22Rv1 (cell line): ENCODE measurements around the gene KIF18B.

Experiments
- ZFX ChIP-seq: fragments of 450-650 bp; IDR thresholded peaks from 2 replicates; pipeline ENCODE4 v1.6.1; 2017; ENCODE audit warnings: antibody characterized with exemption, borderline replicate concordance
- TF ChIP-seq, protein P1 (sequence below): fragments of 450-650 bp; IDR thresholded peaks from 2 replicates; pipeline ENCODE4 v1.5.1; 2017; ENCODE audit warnings: mild to moderate bottlenecking

DNA sequence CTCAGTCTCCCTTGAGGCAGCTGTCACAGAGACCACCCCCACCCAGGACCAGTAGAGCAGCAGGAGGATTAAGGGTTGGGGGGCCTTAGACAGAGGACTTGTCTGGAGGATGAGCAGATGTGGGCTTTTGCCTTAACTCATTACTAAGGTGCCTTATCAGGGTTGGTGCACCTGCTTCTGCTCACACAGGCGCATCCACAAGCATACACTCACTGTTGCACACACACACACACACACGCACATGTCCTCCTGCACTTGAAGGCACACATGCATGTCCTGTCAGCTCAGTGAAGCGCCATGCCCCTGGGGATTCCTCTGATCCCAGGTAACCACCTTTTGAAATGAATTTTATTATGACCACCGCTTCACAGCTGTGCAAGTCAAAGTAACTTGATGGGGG is 33.4 kb downstream of the KIF18B start:
- TF ChIP-seq, protein P1, sequence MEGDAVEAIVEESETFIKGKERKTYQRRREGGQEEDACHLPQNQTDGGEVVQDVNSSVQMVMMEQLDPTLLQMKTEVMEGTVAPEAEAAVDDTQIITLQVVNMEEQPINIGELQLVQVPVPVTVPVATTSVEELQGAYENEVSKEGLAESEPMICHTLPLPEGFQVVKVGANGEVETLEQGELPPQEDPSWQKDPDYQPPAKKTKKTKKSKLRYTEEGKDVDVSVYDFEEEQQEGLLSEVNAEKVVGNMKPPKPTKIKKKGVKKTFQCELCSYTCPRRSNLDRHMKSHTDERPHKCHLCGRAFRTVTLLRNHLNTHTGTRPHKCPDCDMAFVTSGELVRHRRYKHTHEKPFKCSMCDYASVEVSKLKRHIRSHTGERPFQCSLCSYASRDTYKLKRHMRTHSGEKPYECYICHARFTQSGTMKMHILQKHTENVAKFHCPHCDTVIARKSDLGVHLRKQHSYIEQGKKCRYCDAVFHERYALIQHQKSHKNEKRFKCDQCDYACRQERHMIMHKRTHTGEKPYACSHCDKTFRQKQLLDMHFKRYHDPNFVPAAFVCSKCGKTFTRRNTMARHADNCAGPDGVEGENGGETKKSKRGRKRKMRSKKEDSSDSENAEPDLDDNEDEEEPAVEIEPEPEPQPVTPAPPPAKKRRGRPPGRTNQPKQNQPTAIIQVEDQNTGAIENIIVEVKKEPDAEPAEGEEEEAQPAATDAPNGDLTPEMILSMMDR = no peak
- no peak for TF ChIP-seq ZFX
